CD4-positive, CD25-positive, alpha-beta regulatory T cell (primary cell): Measurements from ENCODE around the gene ACIN1. TPM values are rescaled to one million over a fixed set of nuclear protein-coding genes. Genes with fewer than 3 reads are reported as not detected.

ENCODE experiments used
- ATAC-seq, 2 donors: fragments of 150-1000 bp; cut with Tn5 transposase; one replicate each; pipeline ENCODE4 v1.10.0; 2021; ENCODE audit warnings: low read depth in 2 of 2, moderate number of reproducible peaks in 2 of 2, moderate library complexity in 1 of 2
- DNase-seq, 3 donors: peaks; one replicate each; pipeline versions ENCODE4 v3.0.0 to v3.0.0-alpha.2; 2012 to 2022; ENCODE audit warnings: mixed read lengths in 1 of 3
- H3K27ac ChIP-seq: one replicate; pipeline ENCODE4 v1.7.0; 2013; ENCODE audit warnings: mild to moderate bottlenecking, low read length; ENCODE audit not compliant: insufficient read depth, poor library complexity, severe bottlenecking
- H3K27me3 ChIP-seq: one replicate; pipeline ENCODE4 v1.7.0; 2013; ENCODE audit warnings: low read length; ENCODE audit not compliant: control insufficient read depth, insufficient read depth
- H3K36me3 ChIP-seq: one replicate; pipeline ENCODE4 v1.7.0; 2013; ENCODE audit warnings: mild to moderate bottlenecking, low read length, moderate library complexity; ENCODE audit not compliant: control insufficient read depth, insufficient read depth
- H3K4me1 ChIP-seq: 2 replicates; pipeline ENCODE4 v1.7.0; 2013; ENCODE audit warnings: mild to moderate bottlenecking, low read length; ENCODE audit not compliant: insufficient read depth, control insufficient read depth, poor library complexity, severe bottlenecking
- H3K4me3 ChIP-seq: one replicate; pipeline ENCODE4 v1.7.0; 2013; ENCODE audit warnings: low read depth, mild to moderate bottlenecking, low read length, moderate library complexity
- H3K9me3 ChIP-seq, 2 experiments: 1 replicate in 1 of 2; 2 replicates in 1 of 2; pipeline ENCODE4 v1.7.0; 2013; ENCODE audit warnings: low read length in 2 of 2, mild to moderate bottlenecking in 1 of 2, moderate library complexity in 1 of 2; ENCODE audit not compliant: control insufficient read depth in 2 of 2
- H3K27ac Mint-ChIP-seq, 3 donors: one replicate each; pipeline ENCODE4 v1.8.0; 2020 to 2022; ENCODE audit warnings: mild to moderate bottlenecking in 3 of 3, mixed read lengths in 3 of 3, moderate library complexity in 2 of 3
- H3K27me3 Mint-ChIP-seq: one replicate; pipeline ENCODE4 v1.8.0; 2022; ENCODE audit warnings: mild to moderate bottlenecking, mixed read lengths
- H3K36me3 Mint-ChIP-seq: one replicate; pipeline ENCODE4 v1.8.0; 2020; ENCODE audit warnings: mixed read lengths
- H3K4me1 Mint-ChIP-seq, 4 donors: one replicate each; pipeline ENCODE4 v1.8.0; 2020 to 2022; ENCODE audit warnings: mixed read lengths in 4 of 4, mild to moderate bottlenecking in 1 of 4
- H3K4me3 Mint-ChIP-seq, 4 donors: one replicate each; pipeline ENCODE4 v1.8.0; 2020 to 2022; ENCODE audit warnings: mild to moderate bottlenecking in 4 of 4, mixed read lengths in 4 of 4, moderate library complexity in 3 of 4
- H3K9me3 Mint-ChIP-seq, 7 donors: one replicate each; pipeline ENCODE4 v1.8.0; 2020 to 2022; ENCODE audit warnings: mixed read lengths in 7 of 7, mild to moderate bottlenecking in 3 of 7, moderate library complexity in 2 of 7
- polyA plus RNA-seq, 4 donors: library from polyadenylated mRNA; unstranded; fragments of 300-500 nt; fragmentation: Illumina TruSeq; gene quantifications; one replicate each; pipeline ENCODE4 v1.2.3, GENCODE V29; 2021
- total RNA-seq: library from RNA; stranded (reverse); gene quantifications from one replicate; pipeline ENCODE4 v1.2.3, GENCODE V29; 2022

Gene ACIN1
- total and polyA plus RNA-seq, 5 donors from 2014 or later, result 6.8 to 340 (median 7.7) TPM

DNA sequence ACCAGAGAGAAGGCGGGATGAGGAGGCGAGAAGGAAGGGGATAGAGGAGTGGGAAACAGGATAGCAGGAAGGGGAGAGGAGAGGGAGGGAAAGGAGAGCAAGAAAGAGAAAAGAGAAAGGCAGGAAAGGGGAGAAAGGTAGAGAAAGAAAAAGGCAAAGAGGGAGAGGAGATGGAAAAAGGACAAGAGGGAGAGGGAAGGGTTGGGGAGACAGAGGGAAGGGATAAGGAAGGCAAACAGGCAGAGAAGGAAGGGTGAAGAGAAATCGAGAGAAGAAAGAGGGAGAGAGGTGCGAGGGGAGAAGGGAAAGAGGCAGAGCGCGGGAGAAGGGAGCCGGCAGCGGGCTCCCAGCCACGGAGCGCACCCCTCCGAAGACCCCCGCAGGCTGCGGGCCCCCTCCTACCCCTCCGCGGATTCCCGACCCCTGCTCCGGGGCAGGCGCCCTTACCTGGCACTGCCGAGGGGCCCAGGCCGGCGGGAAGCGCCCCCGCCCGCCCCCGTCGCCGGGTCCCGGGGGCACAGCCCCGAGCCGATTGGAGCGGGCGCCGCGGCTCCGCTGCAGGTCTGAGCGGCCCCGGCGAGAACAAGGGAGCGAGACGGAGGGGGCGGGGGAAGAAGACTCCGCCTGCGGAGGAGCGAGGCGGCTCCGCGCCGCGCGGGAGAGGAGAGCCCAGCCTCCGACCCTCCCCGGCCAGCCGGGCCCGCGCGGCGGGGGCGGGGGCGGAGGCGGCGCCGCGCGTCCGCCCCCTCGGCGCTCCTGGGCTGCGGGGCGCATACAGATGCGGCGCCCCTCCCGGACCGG is 37.8 kb downstream of the ACIN1 start, which contains the start of gene CDH24:
TSS of gene CDH24 (minus strand) at position 565 of the 801 bp plus-strand sequence. CDS start 1,787 bp downstream, outside the sequence.
- H3K27ac ChIP-seq, result no peak within 1 kb of the TSS
- Mint-ChIP-seq H3K4me1 (peaks cover 0 to 21% (median 15%) of the 10 kb centered on the region in 4 donors), H3K36me3 (peaks cover 6% of the 10 kb centered on the region), H3K9me3 (no peaks in the 10 kb centered on the region), H3K27ac (peak within 1 kb of the TSS; percentile 78 to 87 (median 84)), H3K27me3 (no peaks in the 10 kb centered on the region), H3K4me3 (peak within 1 kb of the TSS; percentile 89 to 96 (median 92))
- peak within 1 kb of the TSS; percentile 51 for H3K4me3 ChIP-seq
- H3K9me3 ChIP-seq, result no peaks in the 10 kb centered on the region
- no peaks in the 10 kb centered on the region for H3K27me3 ChIP-seq
- ATAC-seq (peak; percentile 58 to 63), DNase-seq (peak; percentile 54 to 75 (median 67))
- peaks cover 22% of the 10 kb centered on the region for H3K4me1 ChIP-seq
- H3K36me3 ChIP-seq, result peaks cover 30% of the 10 kb centered on the region

DNA sequence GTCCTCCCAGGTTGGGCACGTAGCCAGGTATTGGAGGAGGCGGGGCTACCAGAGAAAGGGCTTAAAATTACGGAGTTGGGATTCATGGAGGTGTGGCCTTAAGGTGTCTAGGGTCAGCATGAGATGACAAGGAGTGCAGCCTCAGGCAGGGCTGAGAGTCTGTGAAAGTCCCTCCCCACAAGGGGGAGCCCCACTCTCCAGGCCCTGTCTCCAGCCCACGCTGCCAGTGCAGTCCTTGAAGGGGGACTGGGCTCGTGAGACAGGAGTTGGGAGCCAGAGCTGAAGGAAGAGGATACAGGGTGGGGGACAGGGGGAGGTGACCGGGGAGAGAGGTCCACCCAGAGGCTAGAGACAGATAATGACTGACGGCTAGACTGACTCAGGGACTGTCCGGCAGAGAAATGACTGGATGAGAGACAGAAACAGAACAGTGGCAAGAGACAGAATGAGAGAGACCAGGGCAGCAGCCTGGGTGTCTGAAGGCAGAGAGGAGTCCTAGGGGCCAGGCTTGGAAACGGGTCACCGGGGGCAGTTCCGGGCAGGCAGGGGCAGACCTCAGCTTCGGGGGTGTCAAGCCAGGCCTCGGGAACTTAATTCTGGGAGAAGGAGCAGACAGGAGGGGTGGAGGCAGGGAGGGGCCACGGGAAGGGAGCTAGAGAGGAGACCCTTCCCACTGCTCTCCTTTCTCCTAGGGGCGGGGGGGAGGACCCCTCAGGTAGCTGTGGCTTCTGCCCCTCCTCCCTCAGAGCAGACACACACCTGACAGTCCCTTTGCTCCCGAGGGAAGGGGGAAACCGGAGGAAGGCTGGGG is 38.6 kb downstream of the ACIN1 start:
- peaks cover 0 to 21% (median 15%) of the 10 kb centered on the region in 4 donors for H3K4me1 Mint-ChIP-seq
- peak overlapping the region; percentile 78 to 87 (median 84) for H3K27ac Mint-ChIP-seq
- peak overlapping the region; percentile 87 to 93 (median 91) for H3K4me3 Mint-ChIP-seq
- Histone ChIP-seq H3K9me3 (no peaks in the 10 kb centered on the region), H3K27me3 (no peaks in the 10 kb centered on the region), H3K36me3 (peaks cover 26% of the 10 kb centered on the region), H3K27ac (no peak overlapping the region), H3K4me3 (peak overlapping the region; percentile 51), H3K4me1 (peaks cover 22% of the 10 kb centered on the region)
- peaks cover 5% of the 10 kb centered on the region for H3K36me3 Mint-ChIP-seq
- DNase-seq (peak; percentile 59 to 75 (median 68)), ATAC-seq (peak; percentile 72 to 75)
- no peaks in the 10 kb centered on the region for H3K27me3 Mint-ChIP-seq
- H3K9me3 Mint-ChIP-seq, result no peaks in the 10 kb centered on the region

DNA sequence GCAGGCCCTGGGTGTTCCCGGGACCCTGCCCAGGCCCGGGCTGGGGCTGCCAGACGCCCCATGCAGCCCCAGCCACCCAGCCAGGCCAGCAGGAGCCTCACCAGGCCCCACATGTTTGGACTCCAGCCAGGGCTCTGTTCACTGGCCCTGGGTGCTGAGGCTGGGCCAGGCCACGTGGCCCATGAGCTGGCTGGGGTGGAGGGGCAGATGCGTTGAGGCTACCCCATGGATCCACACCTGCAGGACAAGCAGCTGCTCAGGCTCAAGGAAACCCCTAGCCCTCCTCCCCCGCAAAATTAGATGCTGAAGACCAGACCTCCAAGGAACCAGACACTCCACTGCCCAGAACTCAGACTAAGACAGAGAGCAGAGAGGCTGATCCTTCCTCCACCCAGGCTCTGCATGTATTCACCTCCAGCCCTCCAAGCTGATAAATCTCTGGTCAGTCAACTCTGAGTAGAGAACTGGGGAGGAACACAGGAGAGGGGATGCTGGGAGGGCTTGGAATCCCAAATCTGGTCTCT is 39.3 kb downstream of the ACIN1 start:
- no peaks in the 10 kb centered on the region for H3K27me3 ChIP-seq
- Mint-ChIP-seq H3K36me3 (peaks cover 1% of the 10 kb centered on the region), H3K27ac (peak overlapping the region in 2 of 3 donors; percentile 84 to 87), H3K4me1 (peaks cover 0 to 21% (median 15%) of the 10 kb centered on the region in 4 donors), H3K9me3 (no peaks in the 10 kb centered on the region), H3K4me3 (peak overlapping the region in 3 of 4 donors; percentile 11 to 91 (median 87)), H3K27me3 (no peaks in the 10 kb centered on the region)
- peaks cover 22% of the 10 kb centered on the region for H3K4me1 ChIP-seq
- no peak overlapping the region for H3K27ac ChIP-seq
- ATAC-seq, result no peak
- H3K36me3 ChIP-seq, result peaks cover 20% of the 10 kb centered on the region
- H3K4me3 ChIP-seq, result no peak overlapping the region
- DNase-seq, result no peak
- H3K9me3 ChIP-seq, result no peaks in the 10 kb centered on the region

DNA sequence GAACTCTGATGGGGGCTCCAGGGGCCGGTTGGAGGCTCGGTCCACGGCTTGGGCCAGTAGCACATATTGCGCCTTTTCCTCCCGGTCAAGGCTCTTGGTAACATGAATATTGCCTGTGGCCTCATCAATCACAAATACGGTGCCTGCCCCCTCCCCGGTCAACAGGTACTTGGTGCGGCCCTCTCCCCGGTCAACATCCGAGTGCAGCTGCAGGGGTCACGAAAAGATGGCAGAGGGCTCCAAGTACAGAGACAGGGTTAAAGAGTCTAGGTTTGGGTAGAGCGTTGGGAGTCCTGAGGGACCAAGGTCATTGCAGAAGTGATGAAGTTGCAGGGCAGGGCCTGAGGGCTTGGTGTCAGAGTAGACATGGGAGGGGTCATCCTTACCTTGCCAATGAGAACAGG is 39.8 kb downstream of the ACIN1 start:
- H3K36me3 ChIP-seq, result peaks cover 14% of the 10 kb centered on the region
- Mint-ChIP-seq H3K36me3 (no peaks in the 10 kb centered on the region), H3K4me3 (peak overlapping the region in 2 of 4 donors; percentile 33 to 91), H3K27me3 (no peaks in the 10 kb centered on the region), H3K9me3 (no peaks in the 10 kb centered on the region), H3K4me1 (peaks cover 0 to 21% (median 15%) of the 10 kb centered on the region in 4 donors), H3K27ac (no peak overlapping the region)
- H3K4me3 ChIP-seq, result no peak overlapping the region
- no peak for DNase-seq
- no peaks in the 10 kb centered on the region for H3K27me3 ChIP-seq
- no peak for ATAC-seq
- H3K4me1 ChIP-seq, result peaks cover 22% of the 10 kb centered on the region
- H3K27ac ChIP-seq, result no peak overlapping the region
- H3K9me3 ChIP-seq, result no peaks in the 10 kb centered on the region

DNA sequence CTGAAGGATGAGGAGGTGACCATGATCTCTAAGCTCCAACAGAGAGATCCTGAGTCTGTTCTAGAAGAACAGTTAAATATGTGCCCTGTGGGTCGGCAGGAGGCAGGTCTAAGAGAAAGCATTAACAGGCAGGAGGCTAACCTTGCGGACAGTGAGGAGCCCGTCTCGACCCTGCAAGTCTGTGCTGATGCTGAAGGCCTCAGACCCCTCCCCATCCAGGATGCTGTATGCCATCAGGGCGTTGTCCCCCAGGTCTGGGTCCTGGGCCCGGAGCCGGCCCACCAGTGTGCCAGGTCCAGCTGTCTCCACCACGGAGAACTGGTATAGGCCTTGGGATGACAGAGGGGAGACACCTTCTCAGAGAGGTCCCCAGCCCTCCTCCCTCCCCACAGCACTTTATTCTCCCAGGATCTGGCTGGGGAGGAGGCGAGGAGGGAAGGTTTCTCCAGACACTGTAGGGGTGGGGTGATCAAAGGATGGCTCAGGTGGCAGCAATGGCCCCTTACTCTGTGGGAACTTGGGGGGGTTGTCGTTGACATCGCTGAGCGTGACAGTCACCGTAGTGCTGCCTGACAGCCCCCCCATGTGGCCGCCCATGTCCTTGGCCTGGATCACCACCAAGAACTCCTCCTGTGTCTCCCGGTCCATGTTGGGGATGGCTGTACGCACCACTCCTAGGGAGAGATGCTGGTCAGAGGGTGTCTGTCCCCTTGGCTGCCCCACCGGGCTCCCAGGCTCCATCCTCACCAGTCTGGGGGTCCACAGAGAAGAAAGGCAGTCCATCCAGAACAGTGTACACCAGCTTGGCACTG is 40.7 kb downstream of the ACIN1 start:
- Histone ChIP-seq H3K4me3 (no peak overlapping the region), H3K27me3 (no peaks in the 10 kb centered on the region), H3K9me3 (no peaks in the 10 kb centered on the region), H3K27ac (no peak overlapping the region), H3K36me3 (peaks cover 7% of the 10 kb centered on the region), H3K4me1 (peaks cover 22% of the 10 kb centered on the region)
- H3K36me3 Mint-ChIP-seq, result no peaks in the 10 kb centered on the region
- peaks cover 0 to 21% (median 15%) of the 10 kb centered on the region in 4 donors for H3K4me1 Mint-ChIP-seq
- H3K4me3 Mint-ChIP-seq, result peak overlapping the region in 2 of 4 donors; percentile 33 to 91
- no peak overlapping the region for H3K27ac Mint-ChIP-seq
- DNase-seq (no peak), ATAC-seq (no peak)
- H3K27me3 Mint-ChIP-seq, result no peaks in the 10 kb centered on the region
- no peaks in the 10 kb centered on the region for H3K9me3 Mint-ChIP-seq

DNA sequence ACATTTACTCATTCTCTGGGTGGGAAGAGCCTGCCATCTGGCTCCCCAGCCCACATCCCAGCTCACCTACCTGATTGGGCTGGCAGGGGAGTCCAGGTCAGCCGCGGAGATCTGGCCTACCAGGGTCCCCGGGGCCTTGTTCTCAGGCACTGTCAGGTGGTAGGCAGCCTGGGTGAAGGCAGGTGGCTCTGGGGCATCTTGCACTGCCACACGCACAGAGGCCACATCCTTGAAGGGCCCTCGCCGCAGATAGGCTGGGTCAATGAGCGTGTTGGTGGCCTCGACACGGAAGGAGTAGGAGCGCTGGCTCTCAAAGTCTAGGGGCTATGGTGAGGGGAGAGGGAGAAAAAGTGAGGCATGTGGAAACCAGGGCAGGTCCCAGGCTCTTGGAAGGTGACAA is 41.5 kb downstream of the ACIN1 start:
- Histone ChIP-seq H3K36me3 (no peaks in the 10 kb centered on the region), H3K4me3 (no peak overlapping the region), H3K27me3 (no peaks in the 10 kb centered on the region), H3K9me3 (no peaks in the 10 kb centered on the region), H3K4me1 (peaks cover 22% of the 10 kb centered on the region), H3K27ac (no peak overlapping the region)
- DNase-seq (no peak), ATAC-seq (no peak)
- no peaks in the 10 kb centered on the region for H3K9me3 Mint-ChIP-seq
- H3K4me3 Mint-ChIP-seq, result peak overlapping the region in 1 of 4 donors; percentile 8
- no peaks in the 10 kb centered on the region for H3K27me3 Mint-ChIP-seq
- no peaks in the 10 kb centered on the region for H3K36me3 Mint-ChIP-seq
- H3K27ac Mint-ChIP-seq, result no peak overlapping the region
- H3K4me1 Mint-ChIP-seq, result peaks cover 0 to 21% (median 15%) of the 10 kb centered on the region in 4 donors

DNA sequence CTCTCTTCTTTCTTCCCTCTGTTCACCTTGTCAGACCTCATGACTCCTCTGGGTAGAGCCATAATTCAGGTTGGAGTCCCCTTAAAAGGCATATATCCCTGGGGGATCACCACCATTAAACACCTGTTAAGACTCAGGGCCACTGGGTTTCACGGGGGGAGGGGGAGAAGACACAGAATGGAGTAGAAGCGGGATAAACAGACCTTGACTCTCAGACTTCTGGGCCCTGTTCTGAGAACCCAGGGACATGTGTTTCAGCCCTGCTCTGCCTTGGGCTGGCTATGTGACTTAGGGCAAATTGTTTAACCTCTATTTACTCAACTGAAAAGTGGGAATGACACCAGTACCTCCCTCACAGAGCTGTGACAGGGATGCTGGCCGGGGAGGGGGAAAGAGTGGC is 42.3 kb downstream of the ACIN1 start:
- no peak overlapping the region for H3K4me3 ChIP-seq
- no peak for DNase-seq
- Mint-ChIP-seq H3K27ac (peak overlapping the region in 1 of 3 donors; percentile 55), H3K36me3 (no peaks in the 10 kb centered on the region), H3K27me3 (no peaks in the 10 kb centered on the region), H3K4me1 (peaks cover 0 to 17% (median 10%) of the 10 kb centered on the region in 4 donors), H3K4me3 (peak overlapping the region in 1 of 4 donors; percentile 8), H3K9me3 (no peaks in the 10 kb centered on the region)
- no peaks in the 10 kb centered on the region for H3K27me3 ChIP-seq
- no peak for ATAC-seq
- H3K36me3 ChIP-seq, result no peaks in the 10 kb centered on the region
- H3K4me1 ChIP-seq, result peaks cover 16% of the 10 kb centered on the region
- no peaks in the 10 kb centered on the region for H3K9me3 ChIP-seq
- H3K27ac ChIP-seq, result no peak overlapping the region
